Suprapubic skin (tissue), 4 donors: ENCODE data around the gene ZNF804A. TPM values are rescaled to one million over a fixed set of nuclear protein-coding genes. Genes with fewer than 3 reads are reported as not detected.

Experiments
- DNase-seq, 2 donors: peaks; one replicate each; pipeline ENCODE4 v3.0.0-alpha.2; 2019; ENCODE audit warnings: low spot score in 2 of 2
- H3K27ac ChIP-seq: fragments of 200-600 bp; sonication (generic); one replicate; pipeline ENCODE4 v1.5.1; 2019
- H3K27me3 ChIP-seq: fragments of 200-600 bp; sonication (generic); one replicate; pipeline ENCODE4 v1.5.1; 2019
- H3K36me3 ChIP-seq: fragments of 200-600 bp; sonication (generic); one replicate; pipeline ENCODE4 v1.5.1; 2019
- H3K4me1 ChIP-seq: fragments of 200-600 bp; sonication (generic); one replicate; pipeline ENCODE4 v1.5.1; 2019
- H3K4me3 ChIP-seq: fragments of 200-600 bp; sonication (generic); one replicate; pipeline ENCODE4 v1.5.1; 2019; ENCODE audit warnings: mild to moderate bottlenecking
- H3K9me3 ChIP-seq: fragments of 200-600 bp; sonication (generic); one replicate; pipeline ENCODE4 v1.5.1; 2019
- EP300 ChIP-seq: sonication (generic); formaldehyde crosslinking; IDR thresholded peaks from one replicate; pipeline ENCODE4 v1.6.1; 2017; ENCODE audit warnings: antibody characterized with exemption
- POLR2A ChIP-seq, 2 donors: fragments of 450-650 bp; IDR thresholded peaks; one replicate each; pipeline ENCODE4 v1.6.1; 2017; ENCODE audit warnings: antibody characterized with exemption in 2 of 2, mild to moderate bottlenecking in 2 of 2, moderate library complexity in 2 of 2
- POLR2AphosphoS5 ChIP-seq, 3 donors: sonication (generic); formaldehyde crosslinking; IDR thresholded peaks; one replicate each; pipeline ENCODE4 v1.6.1; 2017; ENCODE audit warnings: antibody characterized with exemption in 3 of 3
- WGBS: methylation state at CpG from one replicate; pipeline ENCODE4 v1.1.5; 2018; 5-methylcytosine and 5-hydroxymethylcytosine counted together
- total RNA-seq, 4 donors: library from RNA; depleted of rRNA; stranded (reverse); fragments of >200 nt; gene quantifications; one replicate each; pipeline ENCODE4 v1.1.0, GENCODE V29; 2016
- TF ChIP-seq, protein P1 (sequence below), 2 donors: fragments of 200-600 bp in 1 of 2; fragments of 450-650 bp in 1 of 2; sonication (generic) in 1 of 2; IDR thresholded peaks; one replicate each; pipeline ENCODE4 v1.5.1; 2016 to 2019; ENCODE audit warnings: antibody characterized with exemption in 2 of 2, mild to moderate bottlenecking in 1 of 2, moderate library complexity in 1 of 2

The ZNF804A gene
- total RNA-seq, 4 donors from 2014 or later = 1.0 TPM; not detected in 3

DNA sequence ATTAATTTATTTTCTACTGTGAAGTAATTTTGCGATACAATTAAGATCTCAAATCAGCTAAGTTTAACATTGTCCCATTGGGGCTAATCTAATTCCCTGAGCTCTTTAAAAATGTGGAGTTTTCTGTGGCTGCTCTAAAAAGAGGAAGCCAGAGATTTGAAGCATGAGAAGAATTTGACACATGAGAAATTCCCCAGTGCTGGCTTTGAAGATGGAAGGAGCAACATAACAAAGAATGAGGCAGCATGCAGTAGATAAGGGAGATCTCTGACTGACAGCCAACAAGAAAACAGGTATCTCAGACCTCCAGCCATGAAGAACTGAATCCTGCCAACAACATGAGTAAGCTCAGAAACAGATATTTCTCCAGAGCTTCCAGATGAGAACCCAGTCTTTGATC is 308.4 kb downstream of the ZNF804A start:
- Histone ChIP-seq H3K27me3 (no peaks in the 10 kb centered on the region), H3K36me3 (no peaks in the 10 kb centered on the region), H3K27ac (no peak overlapping the region), H3K4me3 (no peak overlapping the region), H3K4me1 (no peaks in the 10 kb centered on the region), H3K9me3 (no peaks in the 10 kb centered on the region)
- TF ChIP-seq EP300 (no peak), POLR2AphosphoS5 (IDR thresholded peaks at IDR 0.05) (no peak), POLR2A (IDR thresholded peaks at IDR 0.05) (no peak)
- TF ChIP-seq, protein P1, sequence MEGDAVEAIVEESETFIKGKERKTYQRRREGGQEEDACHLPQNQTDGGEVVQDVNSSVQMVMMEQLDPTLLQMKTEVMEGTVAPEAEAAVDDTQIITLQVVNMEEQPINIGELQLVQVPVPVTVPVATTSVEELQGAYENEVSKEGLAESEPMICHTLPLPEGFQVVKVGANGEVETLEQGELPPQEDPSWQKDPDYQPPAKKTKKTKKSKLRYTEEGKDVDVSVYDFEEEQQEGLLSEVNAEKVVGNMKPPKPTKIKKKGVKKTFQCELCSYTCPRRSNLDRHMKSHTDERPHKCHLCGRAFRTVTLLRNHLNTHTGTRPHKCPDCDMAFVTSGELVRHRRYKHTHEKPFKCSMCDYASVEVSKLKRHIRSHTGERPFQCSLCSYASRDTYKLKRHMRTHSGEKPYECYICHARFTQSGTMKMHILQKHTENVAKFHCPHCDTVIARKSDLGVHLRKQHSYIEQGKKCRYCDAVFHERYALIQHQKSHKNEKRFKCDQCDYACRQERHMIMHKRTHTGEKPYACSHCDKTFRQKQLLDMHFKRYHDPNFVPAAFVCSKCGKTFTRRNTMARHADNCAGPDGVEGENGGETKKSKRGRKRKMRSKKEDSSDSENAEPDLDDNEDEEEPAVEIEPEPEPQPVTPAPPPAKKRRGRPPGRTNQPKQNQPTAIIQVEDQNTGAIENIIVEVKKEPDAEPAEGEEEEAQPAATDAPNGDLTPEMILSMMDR (IDR thresholded peaks at IDR 0.05) = no peak
- DNase-seq = no peak
- WGBS = 80% methylated on average over 1 of the region's 1 CpG

GRCh38 chr2:184908966-184909365 is 310.6 kb downstream of the ZNF804A start:
- H3K27ac ChIP-seq = no peak overlapping the region
- H3K4me1 ChIP-seq = no peaks in the 10 kb centered on the region
- WGBS = 64% methylated on average over 1 of the region's 1 CpG

GRCh38 chr2:184920451-184920965 is 322.2 kb downstream of the ZNF804A start:
- Histone ChIP-seq H3K36me3 (no peaks in the 10 kb centered on the region), H3K27ac (no peak overlapping the region), H3K9me3 (no peaks in the 10 kb centered on the region), H3K27me3 (no peaks in the 10 kb centered on the region), H3K4me3 (no peak overlapping the region), H3K4me1 (no peaks in the 10 kb centered on the region)
- WGBS = 45% methylated on average over 3 of the region's 3 CpGs
- DNase-seq = no peak
- TF ChIP-seq, protein P1 (IDR thresholded peaks at IDR 0.05) = no peak
- TF ChIP-seq POLR2AphosphoS5 (IDR thresholded peaks at IDR 0.05) = no peak
- no peak for TF ChIP-seq POLR2A (IDR thresholded peaks at IDR 0.05)
- no peak for TF ChIP-seq EP300

More at GRCh38 chr2:184908966-184909365, 310.6 kb downstream of the ZNF804A start:
- H3K4me3 ChIP-seq = no peak overlapping the region
- no peaks in the 10 kb centered on the region for H3K36me3 ChIP-seq
- DNase-seq = no peak
- no peaks in the 10 kb centered on the region for H3K9me3 ChIP-seq
- TF ChIP-seq POLR2AphosphoS5 (IDR thresholded peaks at IDR 0.05) (no peak), EP300 (no peak)
- H3K27me3 ChIP-seq = no peaks in the 10 kb centered on the region

GRCh38 chr2:184921676-184922075 is 323.3 kb downstream of the ZNF804A start:
- Histone ChIP-seq H3K4me3 (no peak overlapping the region), H3K4me1 (no peaks in the 10 kb centered on the region)

DNA sequence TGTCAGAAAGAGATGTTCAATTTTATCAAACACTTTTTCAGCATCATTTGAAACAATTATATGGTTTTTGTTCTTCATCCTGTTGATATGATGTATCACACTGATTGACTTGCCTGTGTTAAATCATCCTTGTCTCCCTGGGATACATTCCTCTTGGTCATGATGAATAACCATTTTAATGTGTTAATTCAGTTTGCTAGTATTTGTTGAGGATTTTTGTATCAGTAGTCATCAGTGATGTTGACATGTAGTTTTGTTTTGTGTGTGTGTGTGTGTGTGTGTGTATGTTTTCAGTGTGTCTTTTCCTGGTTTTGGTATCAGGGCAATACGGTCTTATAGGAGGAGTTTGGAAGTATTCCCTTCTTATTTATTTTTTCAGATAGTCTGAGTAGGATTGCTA is 325.4 kb downstream of the ZNF804A start:
- Histone ChIP-seq H3K9me3 (no peaks in the 10 kb centered on the region), H3K36me3 (no peaks in the 10 kb centered on the region), H3K27ac (no peak overlapping the region), H3K4me3 (no peak overlapping the region), H3K27me3 (no peaks in the 10 kb centered on the region), H3K4me1 (no peaks in the 10 kb centered on the region)
- DNase-seq = no peak
- WGBS = 77% methylated on average over 1 of the region's 1 CpG
- TF ChIP-seq EP300 (no peak), POLR2AphosphoS5 (IDR thresholded peaks at IDR 0.05) (no peak), POLR2A (IDR thresholded peaks at IDR 0.05) (no peak)
- TF ChIP-seq, protein P1 (IDR thresholded peaks at IDR 0.05) = no peak

More at GRCh38 chr2:184921676-184922075, 323.3 kb downstream of the ZNF804A start:
- no peak for DNase-seq
- H3K27me3 ChIP-seq = no peaks in the 10 kb centered on the region
- no peaks in the 10 kb centered on the region for H3K9me3 ChIP-seq
- no peaks in the 10 kb centered on the region for H3K36me3 ChIP-seq
- 50% methylated on average over 2 of the region's 2 CpGs for WGBS
- H3K27ac ChIP-seq = no peak overlapping the region
- TF ChIP-seq, protein P1 (IDR thresholded peaks at IDR 0.05) = no peak
- TF ChIP-seq POLR2AphosphoS5 (IDR thresholded peaks at IDR 0.05) (no peak), EP300 (no peak), POLR2A (IDR thresholded peaks at IDR 0.05) (no peak)

DNA sequence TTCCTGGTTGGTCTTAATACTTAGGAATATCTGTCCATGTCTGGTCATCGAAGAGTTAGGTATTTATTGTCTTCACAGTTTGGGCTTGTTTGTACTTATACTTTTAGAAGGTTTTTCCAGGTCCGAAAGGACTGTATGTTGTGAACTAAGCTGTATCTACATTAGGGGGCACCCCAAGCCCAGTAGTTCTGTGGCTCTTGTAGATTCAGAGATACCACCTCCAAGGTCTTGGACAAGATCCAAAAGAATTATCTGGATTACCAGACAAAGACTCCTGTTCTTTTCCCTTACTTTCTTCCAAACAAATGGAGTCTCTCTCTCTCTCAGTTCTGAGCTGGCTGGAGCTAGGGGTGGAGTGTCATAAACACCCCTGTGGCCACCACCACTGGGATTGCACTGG is 328.7 kb downstream of the ZNF804A start:
- H3K4me1 ChIP-seq = no peaks in the 10 kb centered on the region
- no peak overlapping the region for H3K4me3 ChIP-seq
- no peaks in the 10 kb centered on the region for H3K27me3 ChIP-seq
- DNase-seq = no peak
- WGBS = 92% methylated on average over 2 of the region's 2 CpGs
- no peak overlapping the region for H3K27ac ChIP-seq
- no peaks in the 10 kb centered on the region for H3K36me3 ChIP-seq
- TF ChIP-seq, protein P1 (IDR thresholded peaks at IDR 0.05) = no peak
- TF ChIP-seq POLR2A (IDR thresholded peaks at IDR 0.05) (no peak), POLR2AphosphoS5 (IDR thresholded peaks at IDR 0.05) (no peak), EP300 (no peak)
- no peaks in the 10 kb centered on the region for H3K9me3 ChIP-seq
